KMS-11 (cell line): Measurements from ENCODE around the gene DBH.

Source experiments
- H2AFZ ChIP-seq: fragments of 200-600 bp; sonication (generic); 2 replicates; pipeline ENCODE4 v1.6.1; 2016; ENCODE audit warnings: antibody characterized with exemption, mixed run types, low read depth
- H3K27ac ChIP-seq: fragments of 200-600 bp; sonication (generic); 2 replicates; pipeline ENCODE4 v1.6.1; 2016; ENCODE audit warnings: mild to moderate bottlenecking, mixed run types
- H3K27me3 ChIP-seq: fragments of 200-600 bp; sonication (generic); 2 replicates; pipeline ENCODE4 v1.6.1; 2017; ENCODE audit warnings: mild to moderate bottlenecking, low read depth, mixed run types, moderate library complexity; ENCODE audit not compliant: insufficient read depth
- H3K36me3 ChIP-seq: fragments of 200-600 bp; sonication (generic); 2 replicates; pipeline ENCODE4 v1.6.1; 2017; ENCODE audit warnings: mild to moderate bottlenecking, mixed run types; ENCODE audit not compliant: insufficient read depth
- H3K4me1 ChIP-seq: fragments of 200-600 bp; sonication (generic); 2 replicates; pipeline ENCODE4 v1.6.1; 2016; ENCODE audit warnings: mild to moderate bottlenecking, low read depth, mixed run types; ENCODE audit not compliant: poor library complexity, severe bottlenecking
- H3K4me2 ChIP-seq: fragments of 200-600 bp; sonication (generic); 2 replicates; pipeline ENCODE4 v1.7.0; 2016; ENCODE audit warnings: mild to moderate bottlenecking, mixed run types
- H3K4me3 ChIP-seq: fragments of 200-600 bp; sonication (generic); IDR thresholded peaks from 2 replicates; pipeline ENCODE4 v1.6.1; 2017; ENCODE audit warnings: low read depth, low read length, mixed read lengths; ENCODE audit not compliant: insufficient read depth
- H3K79me2 ChIP-seq: fragments of 200-600 bp; sonication (generic); 2 replicates; pipeline ENCODE4 v1.6.1; 2016; ENCODE audit warnings: low read depth, mixed run types; ENCODE audit not compliant: insufficient read depth
- H3K9ac ChIP-seq: fragments of 200-600 bp; sonication (generic); 2 replicates; pipeline ENCODE4 v1.6.1; 2016; ENCODE audit warnings: mild to moderate bottlenecking, mixed run types
- H4K20me1 ChIP-seq: fragments of 200-600 bp; sonication (generic); 2 replicates; pipeline ENCODE4 v1.6.1; 2016; ENCODE audit warnings: mild to moderate bottlenecking, mixed run types; ENCODE audit not compliant: insufficient read depth
- TF ChIP-seq, protein P1 (sequence below): fragments of 200-600 bp; sonication (generic); conservative IDR thresholded peaks from 2 replicates; pipeline ENCODE4 v1.6.1; 2017; ENCODE audit warnings: low read depth, mild to moderate bottlenecking, antibody characterized with exemption, low read length, moderate library complexity, mixed read lengths

Gene DBH

DNA sequence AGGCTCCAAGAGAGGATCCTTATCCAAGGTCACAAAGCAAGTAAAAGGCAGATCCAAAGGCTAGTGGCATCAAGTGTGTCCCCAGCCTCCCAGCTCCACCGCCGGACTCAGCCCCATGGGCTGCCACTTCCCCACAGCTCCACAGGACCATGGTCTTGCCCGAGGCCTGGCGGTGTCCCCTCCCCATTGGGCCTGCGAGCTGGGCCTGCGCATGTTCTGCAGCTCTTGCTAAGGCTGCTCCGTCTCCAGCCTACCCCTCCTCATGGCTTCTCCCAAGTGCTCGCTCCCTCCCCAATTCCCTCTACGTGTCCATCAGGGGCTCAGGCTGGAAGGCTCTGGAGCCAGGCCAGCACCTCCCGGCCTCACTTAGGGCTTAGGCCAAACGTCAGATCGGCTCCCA lies 29.4 kb downstream of the DBH start:
- Histone ChIP-seq H3K27me3 (peaks cover 51% of the 10 kb centered on the region), H3K4me3 (no peak overlapping the region), H3K36me3 (no peaks in the 10 kb centered on the region), H3K4me1 (no peaks in the 10 kb centered on the region), H3K79me2 (no peaks in the 10 kb centered on the region), H2AFZ (no peak overlapping the region), H4K20me1 (no peaks in the 10 kb centered on the region), H3K27ac (no peak overlapping the region), H3K4me2 (no peak overlapping the region), H3K9ac (no peak overlapping the region)
- TF ChIP-seq, protein P1, sequence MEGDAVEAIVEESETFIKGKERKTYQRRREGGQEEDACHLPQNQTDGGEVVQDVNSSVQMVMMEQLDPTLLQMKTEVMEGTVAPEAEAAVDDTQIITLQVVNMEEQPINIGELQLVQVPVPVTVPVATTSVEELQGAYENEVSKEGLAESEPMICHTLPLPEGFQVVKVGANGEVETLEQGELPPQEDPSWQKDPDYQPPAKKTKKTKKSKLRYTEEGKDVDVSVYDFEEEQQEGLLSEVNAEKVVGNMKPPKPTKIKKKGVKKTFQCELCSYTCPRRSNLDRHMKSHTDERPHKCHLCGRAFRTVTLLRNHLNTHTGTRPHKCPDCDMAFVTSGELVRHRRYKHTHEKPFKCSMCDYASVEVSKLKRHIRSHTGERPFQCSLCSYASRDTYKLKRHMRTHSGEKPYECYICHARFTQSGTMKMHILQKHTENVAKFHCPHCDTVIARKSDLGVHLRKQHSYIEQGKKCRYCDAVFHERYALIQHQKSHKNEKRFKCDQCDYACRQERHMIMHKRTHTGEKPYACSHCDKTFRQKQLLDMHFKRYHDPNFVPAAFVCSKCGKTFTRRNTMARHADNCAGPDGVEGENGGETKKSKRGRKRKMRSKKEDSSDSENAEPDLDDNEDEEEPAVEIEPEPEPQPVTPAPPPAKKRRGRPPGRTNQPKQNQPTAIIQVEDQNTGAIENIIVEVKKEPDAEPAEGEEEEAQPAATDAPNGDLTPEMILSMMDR = no peak

DNA sequence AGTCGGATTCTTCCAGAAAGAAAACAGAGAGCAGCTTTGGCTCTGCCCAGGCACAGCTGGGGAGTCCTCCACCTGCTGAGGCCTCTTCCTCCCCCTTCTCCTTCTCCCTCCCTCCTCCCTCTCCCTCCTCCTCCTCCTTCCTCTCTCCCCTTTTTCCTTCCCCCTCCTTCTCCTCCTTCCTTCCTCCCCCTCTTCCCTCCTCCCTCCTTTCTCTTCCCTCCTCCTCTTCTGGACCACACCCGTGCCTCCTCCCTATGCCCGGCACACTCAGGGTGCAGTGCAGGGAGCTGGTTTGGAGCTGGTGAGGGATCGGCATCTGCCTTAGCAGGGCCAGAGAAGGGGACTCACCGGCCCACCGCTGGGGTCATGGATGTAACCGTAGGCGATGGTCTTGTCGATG lies 30.2 kb downstream of the DBH start:
- H3K27me3 ChIP-seq = peaks cover 44% of the 10 kb centered on the region
- H3K4me1 ChIP-seq = no peaks in the 10 kb centered on the region
- no peaks in the 10 kb centered on the region for H3K79me2 ChIP-seq
- TF ChIP-seq, protein P1 = no peak
- no peak overlapping the region for H2AFZ ChIP-seq
- H3K4me3 ChIP-seq = no peak overlapping the region
- H3K4me2 ChIP-seq = no peak overlapping the region
- H3K9ac ChIP-seq = no peak overlapping the region
- no peaks in the 10 kb centered on the region for H4K20me1 ChIP-seq
- H3K27ac ChIP-seq = no peak overlapping the region
- no peaks in the 10 kb centered on the region for H3K36me3 ChIP-seq

DNA sequence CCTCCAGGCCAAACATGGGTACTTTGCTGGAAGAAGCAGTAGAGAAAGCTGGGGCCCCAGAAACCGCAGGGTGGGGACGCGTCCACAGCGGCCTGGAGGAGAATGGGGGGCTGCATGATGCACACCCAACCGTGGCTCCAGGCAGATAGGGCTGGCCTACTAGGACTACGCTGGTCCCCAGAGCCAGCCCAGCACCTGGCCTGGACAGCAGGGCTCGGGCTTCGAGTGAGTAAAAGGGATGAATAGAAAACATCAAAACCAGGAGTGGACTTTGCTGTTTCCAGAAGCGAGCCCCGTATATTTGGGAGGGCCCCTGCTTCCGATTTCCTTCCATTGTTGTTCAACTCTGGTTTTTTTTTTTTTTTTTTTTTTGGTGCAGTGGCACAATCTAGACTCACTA lies 30.7 kb downstream of the DBH start:
- no peak overlapping the region for H3K4me3 ChIP-seq
- no peak overlapping the region for H3K4me2 ChIP-seq
- no peak overlapping the region for H3K9ac ChIP-seq
- H3K27ac ChIP-seq = no peak overlapping the region
- H3K4me1 ChIP-seq = no peaks in the 10 kb centered on the region
- H3K79me2 ChIP-seq = no peaks in the 10 kb centered on the region
- no peak overlapping the region for H2AFZ ChIP-seq
- H3K36me3 ChIP-seq = no peaks in the 10 kb centered on the region
- peaks cover 39% of the 10 kb centered on the region for H3K27me3 ChIP-seq
- H4K20me1 ChIP-seq = no peaks in the 10 kb centered on the region
- TF ChIP-seq, protein P1 = no peak

DNA sequence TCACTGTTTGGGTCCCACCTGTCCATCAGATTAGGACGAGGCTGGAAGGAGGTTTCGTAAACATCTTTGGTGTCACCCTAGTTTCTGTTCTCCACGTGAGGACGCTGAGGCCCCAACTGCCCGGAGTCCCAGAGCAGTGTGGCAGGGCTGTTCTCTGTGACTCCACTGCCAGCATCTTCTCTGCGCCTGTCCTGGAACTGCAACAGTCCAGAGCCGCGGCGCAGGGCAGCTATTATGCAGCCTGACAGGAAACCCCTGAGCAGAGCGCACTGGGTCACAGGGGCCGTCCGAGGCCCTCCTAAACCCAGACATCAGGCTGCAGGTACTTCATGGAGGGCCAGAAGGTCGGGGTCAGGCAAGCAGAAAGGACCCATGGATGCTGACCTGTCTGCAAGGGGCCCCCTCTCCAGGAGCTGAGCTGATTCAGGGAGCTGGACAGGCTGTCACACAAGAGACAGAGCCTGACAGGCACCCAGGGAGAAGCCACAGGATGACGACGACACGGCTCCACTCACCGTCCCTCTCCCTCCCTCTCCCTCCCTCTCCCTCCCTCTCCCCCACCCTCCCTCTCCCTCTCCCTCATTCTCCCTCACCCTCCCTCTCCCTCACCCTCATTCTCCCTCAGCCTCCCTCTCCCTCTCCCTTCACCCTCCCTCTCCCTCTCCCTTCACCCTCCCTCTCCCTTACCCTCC lies 31.7 kb downstream of the DBH start:
- TF ChIP-seq, protein P1 = no peak
- H3K36me3 ChIP-seq = no peaks in the 10 kb centered on the region
- H3K27me3 ChIP-seq = peaks cover 38% of the 10 kb centered on the region
- no peaks in the 10 kb centered on the region for H3K4me1 ChIP-seq
- H3K4me2 ChIP-seq = no peak overlapping the region
- H3K9ac ChIP-seq = no peak overlapping the region
- H3K27ac ChIP-seq = no peak overlapping the region
- H2AFZ ChIP-seq = no peak overlapping the region
- no peaks in the 10 kb centered on the region for H3K79me2 ChIP-seq
- H3K4me3 ChIP-seq = no peak overlapping the region
- H4K20me1 ChIP-seq = no peaks in the 10 kb centered on the region
